ENCODE data around the gene DAPP1. TPM values are rescaled to one million over a fixed set of nuclear protein-coding genes. Genes with fewer than 3 reads are reported as not detected.

DAPP1 gene
- polyA plus RNA-seq, 2 of the 4 experiments (the other 2 are of a cell fraction), result 0.03 TPM; not detected in 1

GRCh38 chr4:99834569-99834968, 17.9 kb downstream of the DAPP1 start (continued):
- TF ChIP-seq ATOH8 (CRISPR knock-in tag; IDR thresholded peaks at IDR 0.05; ENCODE audit: low read depth), result no peak
- TF ChIP-seq ZSCAN20 (CRISPR knock-in tag; IDR thresholded peaks at IDR 0.05), result no peak
- no peak for TF ChIP-seq ESRRA (IDR thresholded peaks at IDR 0.05; ENCODE audit: borderline replicate concordance, low read length)
- TF ChIP-seq MYC (IDR thresholded peaks at IDR 0.05; ENCODE audit: borderline replicate concordance, low read length), result no peak

GRCh38 chr4:99835942-99836341, 19.3 kb downstream of the DAPP1 start:
- DNase-seq (ENCODE audit: low read depth in 1 of 2, low spot score in 1 of 2) (no peak), ATAC-seq (no peak), FAIRE-seq (no peak)
- Histone ChIP-seq H3K4me2 (no peak overlapping the region), H3K4me3 (no peak overlapping the region), H3K4me1 (peaks cover 13% of the 10 kb centered on the region; the same call in 2 of the 3 replicates), H3K27ac (no peak overlapping the region), H3K9me3 (no peaks in the 10 kb centered on the region)
- 74% methylated on average over 2 of the region's 2 CpGs for WGBS (ENCODE audit: missing lambda C conversion rate)
- no peak for TF ChIP-seq TP53 (CRISPR knock-in tag; IDR thresholded peaks at IDR 0.05)
- TF ChIP-seq CBX2 (IDR thresholded peaks at IDR 0.05; ENCODE audit: borderline replicate concordance, low read depth), result no peak
- TF ChIP-seq BCL3 (IDR thresholded peaks at IDR 0.05), result no peak
- no peak for TF ChIP-seq GATA3 (IDR thresholded peaks at IDR 0.05; ENCODE audit: borderline replicate concordance)
- TF ChIP-seq HEYL (CRISPR knock-in tag; IDR thresholded peaks at IDR 0.05), result no peak
- no peak for TF ChIP-seq HES2 (IDR thresholded peaks at IDR 0.05)
- no peak for TF ChIP-seq CBX8 (IDR thresholded peaks at IDR 0.05)
- TF ChIP-seq HOXA7 (CRISPR knock-in tag; IDR thresholded peaks at IDR 0.05), result no peak
- TF ChIP-seq CHD4 (IDR thresholded peaks at IDR 0.05; ENCODE audit: borderline replicate concordance), result no peak
- TF ChIP-seq SREBF2 (IDR thresholded peaks at IDR 0.05), result no peak
- TF ChIP-seq NR3C1 (IDR thresholded peaks at IDR 0.05), result no peak
- ChIA-PET POLR2A (no interaction called here), CTCF (interaction anchor here (1.2 kb wide), 1 partner anchor 28 kb away, joined by 4 read pairs; no protein-coding TSS in a partner anchor)

GRCh38 chr4:99838927-99839326, 22.3 kb downstream of the DAPP1 start:
- POLR2A ChIA-PET, result no interaction called here
- no peak for ATAC-seq
- TF ChIP-seq JUNB (IDR thresholded peaks at IDR 0.05) (no peak), ELK1 (IDR thresholded peaks at IDR 0.05; ENCODE audit: low read depth, low read length) (no peak), RARB (CRISPR knock-in tag; IDR thresholded peaks at IDR 0.05) (no peak), HES2 (IDR thresholded peaks at IDR 0.05) (no peak)
- no peak overlapping the region for H3K4me2 ChIP-seq
- no peak overlapping the region for H3K27ac ChIP-seq
- CTCF ChIA-PET, result interaction anchor here (2.0 kb wide), 1 partner anchor 31 kb away, joined by 6 read pairs; no protein-coding TSS in a partner anchor
- no peaks in the 10 kb centered on the region for H3K4me1 ChIP-seq
- 38% methylated on average over 1 of the region's 2 CpGs for WGBS (ENCODE audit: missing lambda C conversion rate)
- DNase-seq (ENCODE audit: low read depth in 1 of 2, low spot score in 1 of 2), result no peak
- H3K9me3 ChIP-seq, result no peaks in the 10 kb centered on the region
- no peak overlapping the region for H3K4me3 ChIP-seq
- FAIRE-seq, result no peak

- H3K4me1 ChIP-seq, result no peaks in the 10 kb centered on the region
- CTCF ChIA-PET, result no interaction called here
- H3K4me2 ChIP-seq, result no peak overlapping the region
- H3K4me3 ChIP-seq, result no peak overlapping the region
- POLR2A ChIA-PET, result no interaction called here
- H3K9me3 ChIP-seq, result no peaks in the 10 kb centered on the region
- ATAC-seq (no peak), FAIRE-seq (no peak), DNase-seq (ENCODE audit: low read depth in 1 of 2, low spot score in 1 of 2) (no peak)
- WGBS (ENCODE audit: missing lambda C conversion rate), result 86% methylated on average over 4 of the region's 4 CpGs
- H3K27ac ChIP-seq, result no peak overlapping the region
- TF ChIP-seq NPAS2 (CRISPR knock-in tag; IDR thresholded peaks at IDR 0.05; ENCODE audit: borderline replicate concordance) (no peak), EHF (CRISPR knock-in tag; IDR thresholded peaks at IDR 0.05) (no peak), TP53 (CRISPR knock-in tag; IDR thresholded peaks at IDR 0.05) (no peak), PHF8 (IDR thresholded peaks at IDR 0.05; ENCODE audit: borderline replicate concordance, low read depth) (no peak), RNF2 (IDR thresholded peaks at IDR 0.05; ENCODE audit: borderline replicate concordance, low read depth) (no peak), ZC3H11A (IDR thresholded peaks at IDR 0.05) (no peak), CBX2 (IDR thresholded peaks at IDR 0.05; ENCODE audit: borderline replicate concordance, low read depth) (no peak), FOXS1 (CRISPR knock-in tag; IDR thresholded peaks at IDR 0.05) (no peak), MAZ (IDR thresholded peaks at IDR 0.05; ENCODE audit: borderline replicate concordance, low read depth, low read length) (no peak), REST (IDR thresholded peaks at IDR 0.05) (no peak)
Measured at GRCh38 chr4:99841129-99841528, 24.5 kb downstream of the DAPP1 start.

All from A549 (cell line).